RWPE1 (cell line): ENCODE measurements around the gene ZNF860.
A peak's percentile ranks its signal among the peaks of the same experiment; 100 is the strongest.

Source experiments
- CTCF ChIA-PET: fragments of 350-600 bp; sonication (Branson Sonifier 250); formaldehyde crosslinking; extraction: SDS; loops from one replicate; lab custom pipeline; 2021; lab: Yijun Ruan, JAX
- POLR2A ChIA-PET: fragments of 400-600 bp; formaldehyde crosslinking; extraction: SDS; loops from one replicate; lab custom pipeline; 2020; ENCODE audit warnings: antibody characterized with exemption; ENCODE audit not compliant: low non-redundant PET; lab: Yijun Ruan, JAX
- DNase-seq: peaks from one replicate; pipeline ENCODE4 v3.0.0; 2012; ENCODE audit warnings: low spot score
- H3K27ac ChIP-seq: fragments of 450-650 bp; 2 replicates; pipeline ENCODE4 v1.5.1; 2017
- TF ChIP-seq, protein P1 (sequence below): fragments of 450-650 bp; conservative IDR thresholded peaks from 2 replicates; pipeline ENCODE4 v1.5.1; 2017; ENCODE audit warnings: low read depth, mild to moderate bottlenecking

ZNF860 gene

GRCh38 chr3:31959251-31959650, 22.3 kb upstream of the ZNF860 start:
- H3K27ac ChIP-seq, result no peak overlapping the region
- ChIA-PET POLR2A (no interaction called here), CTCF (no interaction called here)
- no peak for DNase-seq
- TF ChIP-seq, protein P1, sequence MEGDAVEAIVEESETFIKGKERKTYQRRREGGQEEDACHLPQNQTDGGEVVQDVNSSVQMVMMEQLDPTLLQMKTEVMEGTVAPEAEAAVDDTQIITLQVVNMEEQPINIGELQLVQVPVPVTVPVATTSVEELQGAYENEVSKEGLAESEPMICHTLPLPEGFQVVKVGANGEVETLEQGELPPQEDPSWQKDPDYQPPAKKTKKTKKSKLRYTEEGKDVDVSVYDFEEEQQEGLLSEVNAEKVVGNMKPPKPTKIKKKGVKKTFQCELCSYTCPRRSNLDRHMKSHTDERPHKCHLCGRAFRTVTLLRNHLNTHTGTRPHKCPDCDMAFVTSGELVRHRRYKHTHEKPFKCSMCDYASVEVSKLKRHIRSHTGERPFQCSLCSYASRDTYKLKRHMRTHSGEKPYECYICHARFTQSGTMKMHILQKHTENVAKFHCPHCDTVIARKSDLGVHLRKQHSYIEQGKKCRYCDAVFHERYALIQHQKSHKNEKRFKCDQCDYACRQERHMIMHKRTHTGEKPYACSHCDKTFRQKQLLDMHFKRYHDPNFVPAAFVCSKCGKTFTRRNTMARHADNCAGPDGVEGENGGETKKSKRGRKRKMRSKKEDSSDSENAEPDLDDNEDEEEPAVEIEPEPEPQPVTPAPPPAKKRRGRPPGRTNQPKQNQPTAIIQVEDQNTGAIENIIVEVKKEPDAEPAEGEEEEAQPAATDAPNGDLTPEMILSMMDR, result no peak

DNA sequence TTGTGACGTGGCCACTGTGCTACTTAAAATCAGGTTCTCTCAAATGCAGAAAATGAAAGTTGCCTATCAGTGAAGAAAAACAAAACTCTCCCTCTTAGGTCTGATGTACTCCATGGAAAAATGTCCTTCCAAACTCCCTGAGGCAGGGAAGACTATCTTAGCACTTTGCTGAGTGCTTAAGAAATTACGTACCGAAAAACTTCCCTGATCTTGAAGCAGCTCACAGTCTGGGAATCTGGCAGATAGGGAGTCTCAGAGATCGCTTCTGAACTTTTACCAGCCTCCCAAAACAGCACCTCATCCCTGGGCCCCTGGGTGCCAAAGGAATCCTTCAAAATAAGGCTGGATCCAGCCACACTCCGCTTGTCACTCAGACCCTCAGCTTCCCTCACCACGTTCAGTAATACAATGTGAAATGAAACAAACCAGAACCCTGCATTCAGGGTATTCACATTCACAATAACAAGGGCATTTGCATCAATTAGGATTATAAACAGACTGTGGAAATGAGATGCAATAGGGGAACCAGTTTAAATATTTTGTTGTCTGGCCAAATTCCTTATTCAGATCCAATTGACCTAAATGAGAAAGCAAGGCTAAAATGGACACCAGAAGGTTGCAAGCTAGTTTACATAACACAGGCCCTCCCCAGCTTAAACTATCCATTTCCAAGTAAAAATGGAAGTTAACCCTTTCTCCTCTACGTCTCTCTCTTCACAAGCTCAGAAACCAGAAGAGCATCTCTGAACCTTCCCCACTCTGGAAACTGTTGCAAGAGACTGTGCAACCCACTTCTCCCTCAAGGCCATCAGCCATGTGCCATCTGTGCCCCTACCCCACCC, 21.4 kb upstream of the ZNF860 start:
- TF ChIP-seq, protein P1, result no peak
- ChIA-PET POLR2A (no interaction called here), CTCF (no interaction called here)
- peak overlapping the region; percentile 40; the same call in 1 of the 2 replicates for H3K27ac ChIP-seq
- no peak for DNase-seq

DNA sequence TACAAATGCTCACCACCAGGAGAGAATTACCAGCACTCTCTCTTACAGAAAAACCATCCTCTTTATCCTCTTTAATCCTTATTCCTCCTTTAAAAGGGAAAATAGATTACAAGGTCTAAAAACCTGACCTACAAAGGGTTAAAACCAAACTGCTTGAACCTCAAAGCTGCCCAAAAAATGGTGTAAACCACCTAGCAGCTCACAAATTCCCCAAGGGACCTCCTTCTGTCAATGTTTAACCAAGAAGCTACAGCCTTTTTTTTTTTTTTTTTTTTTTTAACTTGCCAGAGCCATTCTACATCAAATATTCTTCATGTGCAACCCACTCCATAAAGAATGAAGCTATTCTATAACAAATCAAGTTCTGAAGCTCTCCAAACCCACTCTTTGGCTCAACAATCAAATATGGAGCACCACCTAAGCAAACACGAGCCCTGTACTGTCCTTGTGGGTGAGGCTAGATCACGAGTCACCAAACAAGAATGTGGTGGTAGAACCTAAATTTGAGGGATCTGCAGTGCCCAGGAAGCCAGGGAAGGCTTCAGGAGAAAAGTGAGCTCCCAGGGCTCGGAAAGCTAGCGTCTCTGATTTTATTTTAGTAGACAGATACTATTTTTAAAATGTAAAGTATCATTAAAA, 20.6 kb upstream of the ZNF860 start:
- DNase-seq, result peak; percentile 42
- TF ChIP-seq, protein P1, result no peak
- peak overlapping the region; percentile 52; the same call in 1 of the 2 replicates for H3K27ac ChIP-seq
- ChIA-PET POLR2A (no interaction called here), CTCF (no interaction called here)

- DNase-seq, result no peak
- ChIA-PET CTCF (no interaction called here), POLR2A (no interaction called here)
- TF ChIP-seq, protein P1, result no peak
- no peak overlapping the region for H3K27ac ChIP-seq
These were observed 18.7 kb upstream of the ZNF860 start for GRCh38 chr3:31962801-31963205.

- TF ChIP-seq, protein P1, result no peak
- peak overlapping the region; percentile 86 for H3K27ac ChIP-seq
- POLR2A ChIA-PET, result no interaction called here
- DNase-seq, result no peak
- CTCF ChIA-PET, result interaction anchor here (0.6 kb wide), 1 partner anchor 70 kb away, joined by 3 read pairs; no protein-coding TSS in a partner anchor
These were observed 14.5 kb upstream of the ZNF860 start for GRCh38 chr3:31966978-31967591.

DNA sequence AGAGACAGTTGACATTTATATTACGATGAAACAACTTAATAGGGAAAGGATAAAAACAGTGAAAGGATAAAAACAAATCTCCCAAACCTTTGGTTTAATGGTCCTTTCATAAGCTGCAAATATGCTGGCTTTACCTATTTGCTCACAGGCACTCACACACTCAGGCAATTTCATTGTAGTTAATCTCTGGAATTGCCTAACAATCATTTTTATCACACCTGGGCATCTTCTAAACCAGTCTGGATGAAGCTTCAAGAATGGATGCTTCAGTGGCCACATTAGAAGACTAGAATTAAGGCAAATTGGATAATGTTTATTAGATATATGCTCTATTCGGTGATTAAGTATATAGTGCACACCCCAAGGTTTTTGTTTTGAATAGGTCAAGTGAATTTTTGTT, 14.0 kb upstream of the ZNF860 start:
- H3K27ac ChIP-seq, result peak overlapping the region; percentile 86
- TF ChIP-seq, protein P1, result no peak
- ChIA-PET CTCF (no interaction called here), POLR2A (no interaction called here)
- DNase-seq, result no peak
